Measurements from ENCODE around the gene MYH14.
"Not testable (repeated sequence)": the region's sequence is repeated elsewhere in the genome, so short reads cannot be mapped to it uniquely, and the experiment has no call there.

Gene MYH14

DNA sequence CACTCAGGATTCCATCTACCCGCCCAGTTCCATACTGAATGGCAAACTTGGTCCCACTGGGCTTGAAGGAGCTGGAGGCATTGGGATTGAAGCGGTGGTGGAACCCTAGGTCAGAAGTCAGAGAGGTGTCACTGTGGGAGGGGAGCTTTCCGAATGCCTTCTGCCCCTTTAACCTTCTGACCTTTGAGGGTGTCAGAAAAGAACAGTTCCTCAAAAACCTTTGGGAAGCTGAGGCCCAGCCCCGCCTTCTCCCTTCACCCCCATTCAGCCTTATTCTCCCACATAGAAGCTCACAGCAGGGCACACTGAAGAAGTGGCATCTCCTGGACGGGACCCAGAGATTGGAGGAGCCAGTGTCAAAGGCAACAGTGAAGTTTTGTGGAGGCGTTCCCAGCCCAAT is 133.6 kb downstream of the MYH14 start:
- DNase-seq: not testable (repeated sequence)

GRCh38 chr19:50340331-50340730 is 136.9 kb downstream of the MYH14 start:
- DNase-seq: no peak

- no peak for DNase-seq
Measured at GRCh38 chr19:50341091-50341564, 137.7 kb downstream of the MYH14 start.

- no peak for DNase-seq
Measured at GRCh38 chr19:50344661-50345318, 141.4 kb downstream of the MYH14 start.

GRCh38 chr19:50347089-50347581 is 143.7 kb downstream of the MYH14 start:
- not testable (repeated sequence) for DNase-seq

- no peak for DNase-seq
Measured at GRCh38 chr19:50349277-50350057, 146.0 kb downstream of the MYH14 start.

- DNase-seq: no peak
Measured at GRCh38 chr19:50352242-50352641, 148.8 kb downstream of the MYH14 start.

DNA sequence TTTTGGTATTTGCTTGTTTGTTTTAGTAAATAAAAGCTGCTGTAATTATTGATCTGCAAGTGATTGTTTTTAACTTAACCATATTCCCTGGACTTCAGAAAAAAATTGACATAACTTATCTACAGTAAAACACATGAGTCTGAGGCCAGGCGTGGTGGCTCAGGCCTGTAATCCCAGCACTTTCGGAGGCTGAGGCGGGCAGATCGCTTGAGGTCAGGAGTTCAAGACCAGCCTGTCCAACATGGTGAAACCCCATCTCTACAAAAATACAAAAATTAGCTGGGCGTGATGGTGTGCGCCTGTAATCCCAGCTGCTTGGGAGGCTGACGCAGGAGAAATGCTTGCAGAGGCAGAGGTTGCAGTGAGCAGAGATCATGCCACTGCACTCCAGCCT is 150.1 kb downstream of the MYH14 start:
- DNase-seq: not testable (repeated sequence)

DNA sequence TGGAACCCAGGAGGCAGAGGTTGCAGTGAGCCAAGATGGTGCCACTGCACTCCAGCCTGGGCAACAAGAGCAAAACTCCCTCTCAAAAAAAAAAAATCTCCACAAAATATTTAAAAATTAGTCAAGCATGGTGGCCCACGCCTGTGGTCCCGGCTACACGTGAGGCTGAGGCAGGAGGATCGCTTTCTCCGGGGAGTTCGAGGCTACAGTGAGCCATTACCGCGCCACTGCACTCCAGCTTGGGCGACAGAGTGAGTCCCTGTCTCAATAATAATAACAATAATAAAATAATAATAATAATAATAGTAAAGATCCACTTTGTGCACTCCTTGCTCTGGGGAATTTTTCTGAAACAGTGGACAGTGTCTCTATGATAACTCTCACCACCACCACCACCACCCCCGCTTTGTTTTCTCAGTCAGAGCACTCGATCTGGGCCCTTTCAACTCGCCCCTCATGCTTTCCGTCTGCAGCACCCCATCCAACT is 153.3 kb downstream of the MYH14 start:
- no peak for DNase-seq

DNA sequence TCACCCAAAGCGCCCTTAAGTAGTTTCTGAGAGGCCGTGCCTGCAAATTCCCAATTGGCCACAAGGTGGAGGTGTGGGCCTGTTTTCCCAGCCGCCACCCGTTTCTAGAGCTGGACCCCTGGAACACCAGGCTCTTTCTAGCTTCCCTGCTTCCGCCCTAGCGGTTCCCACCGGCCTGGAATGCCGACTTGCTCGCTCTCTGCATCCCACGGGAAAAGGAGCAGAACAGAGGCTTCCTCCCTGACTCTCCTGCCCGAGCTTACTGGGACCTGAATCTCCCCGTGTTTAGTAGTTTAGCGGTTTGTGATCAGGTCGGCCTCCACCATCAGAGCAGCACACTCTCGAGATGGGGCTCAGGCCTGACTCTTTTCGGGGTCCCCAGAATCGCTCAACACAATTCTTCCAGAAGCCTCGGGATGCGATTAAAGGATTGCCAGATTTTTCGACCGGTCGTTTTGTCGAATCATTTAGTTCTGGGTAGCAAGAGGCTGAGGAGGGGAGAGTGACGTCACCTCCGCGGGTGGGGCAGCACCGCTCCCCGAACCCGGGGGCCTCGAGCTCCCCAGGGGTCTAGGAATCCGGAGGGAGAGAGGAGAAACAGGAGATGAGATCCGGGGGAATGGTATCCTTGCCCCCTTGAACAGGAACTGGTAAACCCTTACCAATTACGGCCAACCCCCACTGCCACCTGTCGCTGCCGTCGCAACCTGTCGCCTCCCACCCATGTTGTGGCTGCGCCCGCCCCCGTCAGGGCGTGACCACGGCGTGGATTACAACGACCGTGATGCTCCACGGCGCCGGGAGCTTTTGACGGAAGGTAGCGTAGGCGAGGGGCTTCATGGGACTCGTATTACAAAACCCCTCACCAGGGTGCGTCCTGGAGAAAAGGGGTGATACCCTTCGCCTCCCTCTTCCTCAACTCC is 154.0 kb downstream of the MYH14 start:
- no peak for DNase-seq

GRCh38 chr19:50358483-50359327 is 155.3 kb downstream of the MYH14 start:
- DNase-seq: no peak

DNA sequence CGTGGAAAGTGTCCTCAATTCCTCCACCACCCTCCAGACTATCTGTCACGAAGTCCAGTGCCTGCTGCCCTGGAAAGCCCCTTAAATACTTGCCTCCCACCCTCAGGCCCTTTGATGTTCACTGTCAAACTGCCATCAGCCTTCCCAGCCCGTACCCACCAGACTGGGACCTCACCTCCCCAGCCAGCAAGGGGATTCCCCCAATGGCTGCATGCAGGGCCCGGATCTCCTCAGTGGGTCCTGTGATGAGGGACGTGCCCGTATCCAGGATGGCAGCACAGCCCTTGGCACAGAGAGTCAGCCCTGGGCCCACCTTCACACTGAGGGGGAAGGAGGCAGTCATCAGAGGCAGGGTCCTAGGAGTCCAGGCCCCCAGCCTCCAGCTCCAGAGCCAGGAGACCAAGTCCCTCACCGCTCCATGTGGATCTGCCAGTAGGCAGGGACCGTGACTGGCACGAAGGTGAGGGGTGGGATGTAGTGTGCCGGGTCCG is 156.0 kb downstream of the MYH14 start:
- DNase-seq: no peak
